NCI-H2196 treated with DMSO at 0.1 percent for 48 hours (cell line): ENCODE results near the gene TECPR2.
"Not testable (repeated sequence)": the region's sequence is repeated elsewhere in the genome, so short reads cannot be mapped to it uniquely, and the experiment has no call there.

Experiments used
- DNase-seq: peaks from one replicate; lab custom pipeline; 2025; ENCODE audit not compliant: unreplicated experiment; lab: John Stamatoyannopoulos, UW

The TECPR2 gene

GRCh38 chr14:102525219-102525928, 162.6 kb downstream of the TECPR2 start:
- DNase-seq, result no peak

- DNase-seq, result no peak
Observed at GRCh38 chr14:102525929-102526497, 163.3 kb downstream of the TECPR2 start.

- no peak for DNase-seq
Observed at GRCh38 chr14:102528431-102529170, 165.9 kb downstream of the TECPR2 start.

- DNase-seq, result no peak
Observed at GRCh38 chr14:102530828-102531478, 168.2 kb downstream of the TECPR2 start.

- DNase-seq, result no peak
Observed at GRCh38 chr14:102532204-102532658, 169.5 kb downstream of the TECPR2 start.

- no peak for DNase-seq
Observed at GRCh38 chr14:102537981-102538601, 175.3 kb downstream of the TECPR2 start.

- DNase-seq, result no peak
Observed at GRCh38 chr14:102538602-102539543, 176.1 kb downstream of the TECPR2 start.

- no peak for DNase-seq
Observed at GRCh38 chr14:102539544-102540314, 177.0 kb downstream of the TECPR2 start.

- DNase-seq, result no peak
Observed at GRCh38 chr14:102540315-102541028, 177.7 kb downstream of the TECPR2 start.

- not testable (repeated sequence) for DNase-seq
Observed at GRCh38 chr14:102541029-102541491, 178.3 kb downstream of the TECPR2 start.

GRCh38 chr14:102541771-102542170, 179.0 kb downstream of the TECPR2 start:
- DNase-seq, result no peak

- DNase-seq, result no peak
Observed at GRCh38 chr14:102544046-102544746, 181.5 kb downstream of the TECPR2 start.

- no peak for DNase-seq
Observed at GRCh38 chr14:102544747-102545460, 182.2 kb downstream of the TECPR2 start.

- DNase-seq, result no peak
Observed at GRCh38 chr14:102545461-102546265, 182.9 kb downstream of the TECPR2 start.

GRCh38 chr14:102548616-102549240, 186.0 kb downstream of the TECPR2 start:
- no peak for DNase-seq

- DNase-seq, result not testable (repeated sequence)
Observed at GRCh38 chr14:102550927-102551401, 188.2 kb downstream of the TECPR2 start.
